Stimulated activated CD8-positive, alpha-beta memory T cell treated with anti-CD3 and anti-CD28 coated beads, Interleukin-15, amount 100 ng/mL, for 4 hours (primary cell): Measurements from ENCODE around the gene STARD8.

Source experiments
- DNase-seq, 2 donors: peaks; one replicate each; pipeline ENCODE4 v3.0.0-alpha.2; 2020; ENCODE audit warnings: low read depth in 2 of 2

The STARD8 gene

GRCh38 chrX:68691921-68692320 is 44.5 kb downstream of the STARD8 start:
- no peak for DNase-seq

- no peak for DNase-seq
These were observed 45.2 kb downstream of the STARD8 start for GRCh38 chrX:68692651-68693050.

- DNase-seq: no peak
These were observed 46.3 kb downstream of the STARD8 start for GRCh38 chrX:68693481-68694434.

- DNase-seq: no peak
These were observed 47.2 kb downstream of the STARD8 start for GRCh38 chrX:68694435-68695205.

GRCh38 chrX:68695206-68695845 is 47.9 kb downstream of the STARD8 start:
- DNase-seq: no peak

- DNase-seq: no peak
These were observed 49.0 kb downstream of the STARD8 start for GRCh38 chrX:68696267-68696990.

- no peak for DNase-seq
These were observed 49.6 kb downstream of the STARD8 start for GRCh38 chrX:68697036-68697435.

- no peak for DNase-seq
These were observed 50.1 kb downstream of the STARD8 start for GRCh38 chrX:68697465-68698125.

GRCh38 chrX:68698942-68699341 is 51.5 kb downstream of the STARD8 start:
- DNase-seq: no peak

GRCh38 chrX:68699960-68700746 is 52.7 kb downstream of the STARD8 start:
- no peak for DNase-seq

- DNase-seq: no peak
These were observed 55.9 kb downstream of the STARD8 start for GRCh38 chrX:68703369-68703768.

GRCh38 chrX:68703846-68704245 is 56.4 kb downstream of the STARD8 start:
- no peak for DNase-seq

GRCh38 chrX:68705986-68706385 is 58.5 kb downstream of the STARD8 start:
- no peak for DNase-seq

GRCh38 chrX:68708503-68709290 is 61.2 kb downstream of the STARD8 start:
- DNase-seq: no peak

- DNase-seq: no peak
These were observed 63.6 kb downstream of the STARD8 start for GRCh38 chrX:68710870-68711576.

- DNase-seq: no peak
These were observed 64.4 kb downstream of the STARD8 start for GRCh38 chrX:68711845-68712244.

- DNase-seq: no peak
These were observed 67.4 kb downstream of the STARD8 start for GRCh38 chrX:68714856-68715255.

- DNase-seq: no peak
These were observed 69.7 kb downstream of the STARD8 start for GRCh38 chrX:68717196-68717595.
